Frontal cortex (tissue), 4 donors: Measurements from ENCODE around the gene FSD1L. TPM values are rescaled to one million over a fixed set of nuclear protein-coding genes. Genes with fewer than 3 reads are reported as not detected.

ENCODE experiments used
- DNase-seq, 2 donors: peaks; one replicate each; pipeline ENCODE4 v3.0.0; 2012; ENCODE audit warnings: low spot score in 2 of 2
- FAIRE-seq: peaks from 2 replicates; lab custom pipeline; 2012; peaks lifted over from hg19 to GRCh38; lab: Jason Lieb, UNC
- total RNA-seq: library from RNA; depleted of rRNA; stranded (reverse); fragments of >200 nt; gene quantifications from one replicate; pipeline ENCODE4 v1.2.3, GENCODE V29; 2014
- donor health status: control.
- donor health status: control.
- donor health status: control.

FSD1L gene
- total RNA-seq, 1 donor from 2014 or later, result 138 TPM

DNA sequence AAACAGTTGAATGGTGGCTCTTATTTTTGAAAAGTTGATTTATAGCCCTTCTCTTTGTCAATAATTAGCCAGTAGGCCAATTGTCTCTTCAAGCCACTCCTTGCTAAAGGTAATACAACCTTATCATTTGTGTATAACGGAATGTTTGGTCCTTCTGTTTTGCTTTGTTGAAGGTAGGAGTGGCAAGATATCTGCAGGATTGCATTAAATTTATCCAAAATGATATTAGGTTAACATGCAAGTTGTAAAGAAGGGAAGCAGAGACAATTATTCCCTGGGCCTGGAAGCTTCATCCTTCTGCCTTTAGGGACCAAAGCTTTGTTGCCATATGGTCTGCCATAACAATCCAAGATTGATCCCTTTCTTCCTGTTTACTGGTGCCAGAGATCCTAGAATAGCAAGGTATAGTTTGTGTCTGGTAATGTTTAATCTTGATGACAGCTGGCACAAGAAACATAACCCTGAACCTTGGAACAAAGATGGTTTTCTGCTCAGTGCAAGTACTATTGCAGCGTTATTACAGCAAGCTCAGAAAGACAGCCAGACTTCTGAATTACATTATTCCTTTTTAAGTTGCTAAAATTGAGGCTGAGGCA is 15.5 kb upstream of the FSD1L start:
- DNase-seq (no peak), FAIRE-seq (no peak)

DNA sequence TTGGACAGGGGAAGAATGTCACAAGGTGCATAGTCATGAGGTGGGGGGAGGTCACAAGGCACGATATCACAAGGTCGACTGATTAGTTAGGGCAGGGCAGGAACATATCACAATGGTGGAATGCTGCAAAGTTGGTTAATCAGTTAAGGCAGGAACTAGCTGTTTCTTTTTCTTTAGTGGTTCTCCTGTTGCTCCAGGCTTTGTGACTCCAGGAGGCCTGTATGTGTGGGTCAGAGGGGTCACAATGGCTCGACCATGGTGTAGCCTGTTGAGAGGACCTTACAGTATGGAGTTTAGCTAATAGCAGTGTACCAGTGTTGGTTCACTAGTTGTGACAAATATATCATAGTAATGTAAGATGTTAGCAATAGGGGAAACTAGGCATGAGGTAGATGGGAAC is 12.4 kb upstream of the FSD1L start:
- FAIRE-seq, result no peak
- DNase-seq, result no peak

DNA sequence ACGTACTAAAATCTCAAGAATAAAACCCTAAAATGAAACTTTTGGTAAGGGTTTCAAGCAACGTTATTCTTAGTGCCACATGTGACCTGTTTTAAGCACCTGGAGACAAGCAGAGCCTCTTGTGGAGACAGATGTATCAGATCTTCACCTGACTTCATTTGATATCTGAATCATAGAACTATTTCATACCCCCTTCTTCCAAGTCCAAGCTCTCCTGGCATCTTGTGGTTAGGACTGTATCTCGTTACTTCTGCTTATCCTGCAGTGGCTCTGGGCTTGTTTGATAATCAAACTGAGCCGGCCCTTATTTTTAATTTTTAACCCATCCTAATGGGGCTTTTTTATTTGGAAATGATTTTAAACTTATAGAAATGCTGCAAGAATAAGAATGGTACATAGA is 11.1 kb upstream of the FSD1L start:
- FAIRE-seq (no peak), DNase-seq (no peak)

DNA sequence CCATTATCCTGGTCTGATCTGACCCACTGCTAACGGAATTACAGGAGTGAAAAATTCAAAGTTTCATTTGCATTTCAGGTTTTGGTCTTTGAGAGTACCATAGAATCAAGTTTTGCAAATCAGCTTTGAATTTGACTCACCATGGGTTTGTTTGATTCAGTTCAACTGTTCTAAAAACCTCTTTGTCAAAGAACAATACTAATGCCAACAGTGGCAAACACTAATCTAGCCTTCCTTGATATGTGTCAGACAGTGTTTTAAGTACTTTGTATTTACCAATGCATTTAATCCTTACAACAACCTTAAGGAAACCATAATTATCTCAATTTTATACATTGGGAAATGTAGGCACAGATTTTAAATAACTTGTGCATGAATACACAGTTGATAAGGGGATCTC is 10.1 kb upstream of the FSD1L start:
- FAIRE-seq (no peak), DNase-seq (no peak)

DNA sequence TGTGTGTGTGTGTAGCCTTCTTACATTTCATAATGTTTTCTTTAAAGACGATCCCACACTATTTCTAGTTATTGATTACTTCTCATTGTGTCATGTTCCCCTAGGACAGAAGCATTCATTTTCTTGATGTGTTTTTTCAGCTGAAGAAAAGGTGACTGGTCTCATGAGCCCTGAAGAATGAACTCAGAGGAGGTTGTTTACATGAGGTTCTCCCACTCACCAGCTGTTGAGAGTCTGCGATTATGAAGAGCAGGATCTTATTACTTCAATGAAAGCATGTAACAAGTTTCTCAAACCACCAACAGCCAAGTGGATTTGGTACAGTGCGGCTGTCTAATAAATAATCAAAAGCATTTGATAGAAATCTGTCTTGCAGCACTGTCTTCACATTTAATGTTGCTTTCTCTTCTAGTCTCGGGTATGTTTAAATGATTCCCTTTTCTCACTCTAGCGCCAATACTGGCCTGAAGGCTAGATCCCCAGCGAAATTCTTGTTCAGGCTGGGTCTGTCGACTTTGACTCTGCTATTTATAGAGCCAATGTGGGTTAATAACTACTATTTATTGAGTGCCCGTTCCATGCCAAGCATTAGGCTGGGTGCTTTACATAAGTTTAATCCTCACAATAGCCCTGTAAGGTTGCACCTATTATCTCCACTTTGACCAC is 9.6 kb upstream of the FSD1L start:
- no peak for DNase-seq
- no peak for FAIRE-seq

DNA sequence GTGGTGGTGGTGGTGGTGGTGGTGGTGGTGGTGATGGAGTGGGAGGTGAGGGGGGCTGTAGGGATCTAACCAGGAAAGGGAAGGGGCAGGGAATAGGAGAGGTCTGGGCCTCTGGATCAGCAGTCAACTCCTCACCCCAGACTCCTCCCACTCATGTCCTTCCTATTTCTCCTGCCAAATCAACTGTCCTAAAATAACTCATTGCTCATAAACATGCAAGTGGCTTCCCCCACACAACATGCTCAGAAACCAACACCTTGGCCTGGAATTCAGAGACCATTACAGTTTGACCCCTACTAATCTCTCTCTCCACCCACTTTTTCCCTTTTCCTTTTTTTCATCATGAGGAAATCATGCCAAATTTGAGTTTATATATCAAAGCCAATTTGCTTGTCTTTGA is 8.4 kb upstream of the FSD1L start:
- FAIRE-seq, result no peak
- DNase-seq, result no peak

DNA sequence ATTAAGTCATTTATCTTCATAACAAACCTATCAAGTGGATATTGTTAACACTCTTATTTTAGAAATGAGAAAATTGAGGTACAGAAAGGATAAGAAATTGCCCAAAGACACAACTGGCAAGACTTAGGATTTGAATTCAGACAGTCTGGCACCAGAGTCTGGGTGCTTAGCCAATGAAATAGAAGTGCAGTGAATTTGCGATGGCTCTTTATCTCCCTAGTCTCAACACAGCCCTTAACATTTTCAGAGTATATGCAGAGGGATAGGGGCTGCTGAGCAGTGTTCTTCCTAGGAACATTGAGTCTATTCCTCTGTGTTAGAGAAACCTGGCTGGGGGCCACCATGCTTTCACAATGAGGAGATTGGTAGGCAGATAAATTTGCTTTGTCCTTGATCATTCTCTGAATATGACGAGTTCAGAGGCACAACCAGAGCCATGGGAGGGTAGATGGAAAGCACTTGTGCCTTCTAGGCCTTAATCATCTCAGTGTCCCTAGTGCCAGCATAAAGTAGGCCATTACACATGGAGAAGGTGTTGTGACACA is 6.1 kb upstream of the FSD1L start:
- no peak for DNase-seq
- no peak for FAIRE-seq

DNA sequence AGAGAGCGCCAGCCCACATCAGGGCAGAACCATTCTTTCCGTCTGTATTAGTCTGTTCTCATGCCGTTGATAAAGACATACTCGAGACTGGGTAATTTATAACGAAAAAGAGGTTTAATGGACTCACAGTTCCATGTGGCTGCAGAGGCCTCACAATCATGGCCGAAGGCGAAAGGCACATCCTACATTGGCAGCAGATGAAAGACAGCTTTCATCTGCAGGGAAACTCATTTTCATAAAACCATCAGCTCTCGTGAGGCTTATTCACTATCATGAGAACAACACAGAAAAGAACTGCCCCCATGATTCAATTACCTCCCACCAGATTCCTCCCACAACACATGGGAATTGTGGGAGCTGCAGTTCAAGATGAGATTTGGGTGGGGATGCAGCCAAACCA is 4.7 kb upstream of the FSD1L start:
- DNase-seq (no peak), FAIRE-seq (no peak)

DNA sequence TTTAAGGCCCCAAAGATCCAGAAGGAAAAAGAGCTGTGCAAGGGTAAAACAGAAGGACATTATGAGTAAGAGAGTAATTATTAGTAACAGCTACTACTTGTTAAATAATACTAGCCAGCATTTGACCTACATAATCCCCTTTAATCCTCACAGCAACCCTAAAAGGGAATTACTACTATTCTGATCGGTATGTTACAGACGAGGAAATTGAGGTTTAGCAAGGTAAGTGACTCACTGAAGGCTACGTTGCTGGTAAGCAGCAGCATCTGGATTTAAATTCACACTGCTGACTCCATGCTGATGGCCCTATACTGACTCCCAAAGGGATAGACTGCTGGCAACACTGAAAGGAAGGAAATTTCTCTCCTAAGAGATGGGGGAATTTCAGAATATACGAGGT is 3.7 kb upstream of the FSD1L start:
- DNase-seq (no peak), FAIRE-seq (no peak)

DNA sequence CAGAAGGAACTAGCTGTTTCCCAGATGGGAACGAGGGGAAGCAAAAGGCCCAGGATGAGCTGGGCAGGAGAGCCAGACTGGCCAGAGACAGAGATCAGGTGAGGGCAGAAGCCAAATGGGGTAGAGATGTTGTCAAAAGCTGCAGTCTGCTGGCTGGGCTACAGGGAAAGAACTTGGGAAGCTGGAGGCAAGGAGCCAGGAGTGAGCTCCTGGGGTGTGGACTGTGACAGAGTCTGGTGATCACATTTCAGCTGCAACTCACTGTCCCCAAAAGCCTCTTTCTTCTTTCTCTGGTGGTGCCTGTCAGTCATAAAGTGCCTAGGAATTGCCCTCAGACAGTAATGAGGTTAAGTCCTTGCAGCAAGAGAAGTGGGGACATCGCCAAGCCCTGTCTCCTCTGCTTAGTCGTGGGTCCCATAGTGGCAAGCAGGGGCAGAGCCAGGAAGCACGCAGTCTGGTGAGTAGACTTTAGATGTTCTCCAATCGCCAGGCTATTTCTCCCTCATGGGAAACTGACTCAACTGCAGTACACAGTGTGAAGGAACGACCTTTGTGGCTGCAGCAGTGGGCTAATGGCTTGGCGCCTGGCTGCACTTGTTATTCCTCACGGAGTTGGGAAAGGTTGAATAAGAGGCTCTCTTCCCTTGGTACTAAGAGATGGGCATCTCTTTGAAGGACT is 2.5 kb upstream of the FSD1L start:
- FAIRE-seq, result no peak
- no peak for DNase-seq

DNA sequence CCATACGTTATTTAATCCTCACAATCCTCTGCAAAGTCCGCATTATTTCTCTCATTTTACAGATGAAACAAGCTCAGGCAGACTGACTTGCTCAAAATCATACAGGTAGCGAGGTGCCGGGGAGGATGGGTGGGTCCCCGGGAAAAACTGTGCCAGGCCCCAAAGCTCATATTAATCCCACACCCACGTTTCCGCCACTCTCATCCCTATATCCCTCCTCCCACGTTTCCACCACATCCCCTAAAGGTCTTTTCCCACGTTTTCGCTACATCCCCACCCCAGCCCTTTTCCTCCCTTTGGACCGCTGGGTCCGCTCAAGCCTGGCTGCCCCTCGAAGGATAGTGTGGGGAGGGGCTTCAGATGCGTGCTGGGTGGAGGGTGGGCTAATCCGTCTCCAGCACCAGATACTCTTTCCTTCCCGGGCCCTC is 434 bp upstream of the FSD1L start:
- FAIRE-seq (no peak), DNase-seq (peak in 1 of 2 donors; percentile 12)

DNA sequence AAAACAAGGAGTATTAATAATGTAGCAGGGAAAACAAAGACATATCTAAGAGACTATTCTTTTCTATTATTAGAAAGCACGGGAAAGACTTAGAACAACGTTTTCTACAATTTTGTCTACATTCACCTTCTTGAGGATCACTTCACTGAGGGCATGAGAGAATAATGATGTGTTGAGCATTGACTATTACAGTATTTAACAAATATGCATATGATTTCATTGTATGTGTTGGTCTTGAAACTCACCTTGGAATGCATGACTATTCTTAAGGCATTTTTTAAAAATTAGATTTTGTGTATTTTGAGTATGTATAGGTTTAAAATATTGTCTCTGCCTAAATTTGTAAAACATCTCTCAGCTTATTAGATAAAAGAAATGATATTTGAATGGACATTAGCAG is 1.2 kb downstream of the FSD1L start:
- FAIRE-seq (no peak), DNase-seq (no peak)

DNA sequence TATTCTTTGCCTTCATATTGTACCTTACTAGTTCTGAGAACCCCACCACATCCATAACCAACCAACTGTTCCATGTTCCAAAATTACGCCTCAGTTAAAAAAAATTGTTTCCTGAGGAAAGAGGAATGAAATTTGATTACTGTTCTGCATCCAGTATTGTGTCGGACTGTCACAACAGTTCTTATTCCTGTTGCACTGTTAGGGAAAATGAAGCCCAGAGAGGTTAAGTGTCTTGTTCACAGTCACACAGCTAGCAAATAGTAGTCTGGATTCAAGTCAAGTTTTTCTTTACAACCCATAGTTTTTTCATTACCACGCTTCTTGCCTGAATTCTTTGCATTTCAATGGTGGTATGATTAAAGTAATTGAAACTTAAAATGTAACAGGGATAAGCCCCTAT is 4.4 kb downstream of the FSD1L start:
- DNase-seq (no peak), FAIRE-seq (no peak)

DNA sequence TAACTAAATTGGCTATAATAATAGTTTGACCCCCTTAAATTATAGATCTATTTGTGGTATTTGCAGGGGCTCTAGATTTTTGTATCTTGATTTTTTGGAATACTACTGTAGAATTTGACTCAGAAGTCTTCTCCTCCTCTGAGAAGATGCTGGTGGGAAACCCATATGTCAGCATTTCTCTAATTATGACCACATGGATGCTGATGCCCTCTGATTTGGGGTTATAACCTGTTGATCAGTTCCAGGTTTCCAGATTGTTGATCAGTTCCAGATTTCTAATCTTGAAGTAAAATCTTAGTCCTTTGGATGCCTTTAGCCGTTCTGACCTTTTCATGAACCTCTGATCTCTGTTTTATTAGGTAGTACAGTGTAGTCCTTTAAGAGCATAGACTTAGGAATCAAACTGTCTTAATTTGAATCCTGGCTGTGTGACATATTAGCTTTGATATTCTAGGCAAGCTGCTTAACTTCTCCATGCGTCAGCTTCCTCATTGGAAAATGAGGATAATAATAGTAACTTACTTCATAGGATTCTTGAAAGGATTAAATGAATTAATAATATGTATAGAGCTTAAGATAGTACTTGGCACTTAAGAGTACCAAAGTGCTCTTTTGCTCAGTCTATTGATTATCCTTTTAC is 8.1 kb downstream of the FSD1L start:
- no peak for DNase-seq
- no peak for FAIRE-seq

DNA sequence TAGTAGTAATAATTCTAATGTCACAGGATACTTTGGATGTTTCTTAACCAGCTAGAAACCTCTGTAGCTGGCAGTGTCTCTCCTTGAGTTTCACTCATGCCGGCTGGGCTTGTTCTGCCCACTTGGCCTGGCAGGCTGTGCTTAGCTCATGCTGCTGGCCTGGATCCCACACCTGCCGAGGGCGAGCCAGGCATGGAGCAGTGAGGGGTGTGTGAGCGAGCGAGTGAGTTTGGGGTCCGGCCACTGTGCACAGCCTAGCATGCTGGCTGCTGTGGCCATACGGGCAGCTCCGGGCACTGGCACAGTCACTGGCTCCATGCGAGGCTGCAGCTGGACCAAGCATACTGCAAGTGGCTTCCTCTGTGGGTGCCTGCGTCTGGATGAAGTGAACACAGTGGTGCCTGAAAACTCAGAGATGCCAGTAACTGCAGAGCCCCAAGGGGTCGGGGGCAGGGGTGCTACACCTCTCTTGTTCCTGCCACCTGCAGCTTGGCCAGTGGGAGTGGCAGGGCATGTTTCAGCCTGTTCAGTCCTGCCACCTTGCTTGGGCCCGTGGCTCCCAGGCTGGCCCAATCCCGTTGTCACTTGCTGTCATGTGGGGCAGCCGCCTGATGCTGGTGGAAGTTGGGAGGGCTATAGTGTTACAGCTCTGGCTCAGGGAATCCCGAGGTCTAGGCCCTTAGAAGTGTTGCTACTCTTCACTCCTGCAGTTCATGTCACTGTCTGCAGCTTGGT is 9.9 kb downstream of the FSD1L start:
- FAIRE-seq, result no peak
- no peak for DNase-seq

DNA sequence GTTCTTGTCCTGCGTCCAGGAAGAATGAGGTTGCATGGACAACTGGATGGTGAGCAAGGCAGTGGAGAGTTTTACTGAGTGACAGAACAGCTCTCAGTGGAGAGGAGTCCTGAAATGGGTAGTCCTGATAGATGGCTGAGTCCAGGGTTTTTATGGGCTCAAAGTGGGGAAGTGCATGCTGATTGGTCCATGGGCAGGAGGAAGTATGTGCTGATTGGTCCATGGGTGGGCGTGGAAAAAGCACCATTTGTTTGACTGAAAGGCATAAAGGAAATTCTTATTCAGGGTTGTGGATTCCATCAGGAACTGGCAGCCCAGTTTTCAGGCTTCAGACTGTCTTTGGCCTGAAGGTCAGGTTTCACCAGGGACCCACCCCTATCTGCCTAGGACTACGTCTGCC is 10.6 kb downstream of the FSD1L start:
- FAIRE-seq (no peak), DNase-seq (no peak)

DNA sequence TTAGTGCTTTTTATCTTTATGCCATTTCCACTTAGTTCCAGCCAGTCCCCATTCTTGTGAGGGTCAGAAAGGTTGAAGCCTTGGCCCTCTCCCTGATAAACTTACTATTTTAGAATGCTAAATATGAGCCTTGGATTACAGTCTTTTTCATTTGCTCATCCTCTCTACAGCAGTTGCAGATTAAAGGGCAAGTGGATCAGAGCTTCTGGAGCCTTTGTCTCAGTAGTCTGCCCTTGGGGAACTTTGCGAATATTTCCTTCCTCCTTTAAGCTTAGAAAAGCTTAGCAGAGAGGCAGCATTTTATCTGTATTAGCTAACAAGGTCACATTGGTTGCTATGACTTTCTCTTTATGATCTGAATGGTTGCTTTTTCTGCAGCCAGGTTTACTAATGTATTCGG is 11.5 kb downstream of the FSD1L start:
- FAIRE-seq, result no peak

DNA sequence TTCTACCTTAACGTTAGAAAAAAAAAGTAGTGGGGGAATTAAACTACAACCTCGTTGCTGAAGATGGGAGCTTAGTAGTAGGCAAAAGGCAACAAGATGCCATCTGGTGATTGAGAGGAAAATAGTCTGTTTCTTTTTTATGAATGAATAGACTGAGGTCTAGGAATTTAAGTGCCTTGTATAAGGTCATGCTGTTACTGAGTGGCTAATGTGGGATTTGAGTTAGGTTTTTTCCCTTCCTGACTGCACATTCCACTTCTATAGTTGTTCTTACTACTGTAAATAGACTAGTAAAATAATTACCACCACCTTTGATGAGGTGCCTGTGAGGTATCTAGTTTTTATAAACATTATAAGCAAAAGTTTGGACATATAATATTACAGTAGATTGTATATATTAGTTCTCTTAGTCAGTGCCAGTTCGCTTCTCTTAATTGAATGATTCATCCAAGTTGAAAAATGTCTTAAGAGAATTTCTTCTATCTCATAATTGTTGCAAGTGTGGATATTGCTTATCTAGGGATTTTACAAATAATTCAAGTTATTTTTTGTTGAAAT is 19.1 kb downstream of the FSD1L start:
- FAIRE-seq (no peak), DNase-seq (no peak)

More for the DNA sequence above, 11.5 kb downstream of the FSD1L start:
- DNase-seq, result no peak

DNA sequence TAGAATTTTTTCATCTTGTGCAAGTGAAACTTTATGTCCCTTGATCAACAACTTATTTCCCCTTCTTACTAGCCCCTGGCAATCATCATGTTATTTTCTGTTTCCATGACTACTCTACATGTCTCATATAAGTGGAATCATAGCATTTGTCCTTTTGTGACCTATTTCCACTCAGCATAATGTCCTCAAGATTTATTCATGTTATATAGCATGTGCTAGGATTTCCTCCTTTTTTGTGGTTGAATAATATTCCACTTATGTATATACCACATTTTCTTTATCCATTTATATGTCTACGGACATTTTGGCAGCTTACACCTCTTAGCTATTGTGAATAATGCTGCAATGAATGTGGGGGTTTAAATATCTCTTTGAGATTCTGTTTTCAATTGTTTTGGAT is 21.0 kb downstream of the FSD1L start:
- FAIRE-seq, result no peak
- no peak for DNase-seq

DNA sequence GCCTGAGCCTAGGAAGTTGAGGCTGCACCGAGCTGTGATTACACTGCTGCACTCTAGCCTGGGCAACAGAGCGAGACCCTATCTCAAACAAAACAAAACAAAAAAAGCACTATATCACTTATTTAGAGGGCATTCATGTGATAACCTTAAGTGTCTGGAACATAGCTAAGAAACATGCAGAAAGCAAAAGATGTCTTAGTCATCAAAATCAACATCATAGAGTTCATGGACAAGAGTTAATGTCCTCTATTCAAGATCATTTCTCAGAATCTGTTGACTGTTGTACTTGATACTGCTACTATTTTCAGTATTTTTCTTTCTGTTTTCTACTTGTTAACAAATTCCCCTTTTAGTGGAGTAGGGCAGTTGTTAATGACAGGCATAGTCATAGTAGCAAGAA is 25.4 kb downstream of the FSD1L start:
- no peak for FAIRE-seq
- DNase-seq, result no peak
